ENCODE measurements around the gene PRKD1. TPM values are rescaled to one million over a fixed set of nuclear protein-coding genes. Genes with fewer than 3 reads are reported as not detected.

The PRKD1 gene
- total RNA-seq, 1 experiment from 2014 or later = not detected

- Histone ChIP-seq H3K27ac (ENCODE audit: low read depth, low read length) (no peak overlapping the region), H3K9me3 (ENCODE audit: control insufficient read depth in 1 of 2, insufficient read depth in 1 of 2, low read depth in 1 of 2, low read length in 2 of 2) (peaks cover 7 to 34% of the 10 kb centered on the region in 2 experiments; a peak in 2 of 4 replicates), H2AFZ (ENCODE audit: low read depth, low read length, poor library complexity, severe bottlenecking) (no peak overlapping the region), H3K79me2 (ENCODE audit: insufficient read depth, low read length) (no peaks in the 10 kb centered on the region), H3K4me1 (ENCODE audit: control insufficient read depth in 1 of 2, insufficient read depth in 2 of 2, low read length in 2 of 2) (no peaks in the 10 kb centered on the region), H3K9ac (ENCODE audit: low read length) (no peak overlapping the region), H3K36me3 (ENCODE audit: control insufficient read depth in 1 of 2, insufficient read depth in 2 of 2, low read length in 2 of 2) (no peaks in the 10 kb centered on the region), H3K4me3 (replicated peaks in 1 of 2; ENCODE audit: low read depth in 1 of 2, low read length in 2 of 2) (no peak overlapping the region), H4K20me1 (ENCODE audit: insufficient read depth) (no peaks in the 10 kb centered on the region), H3K27me3 (ENCODE audit: insufficient read depth, low read length) (no peaks in the 10 kb centered on the region), H3K9me2 (ENCODE audit: insufficient read depth) (no peaks in the 10 kb centered on the region), H3K4me2 (ENCODE audit: low read length) (no peak overlapping the region)
- no peak for TF ChIP-seq JUND (IDR thresholded peaks at IDR 0.05)
- no peak for TF ChIP-seq EZH2phosphoT487 (IDR thresholded peaks at IDR 0.05; ENCODE audit: borderline replicate concordance)
- no peak for TF ChIP-seq CBX3 (IDR thresholded peaks at IDR 0.05; ENCODE audit: low read depth)
- TF ChIP-seq RAD21 (IDR thresholded peaks at IDR 0.05; ENCODE audit: low read depth) = no peak
- TF ChIP-seq TCF7L2 (IDR thresholded peaks at IDR 0.05; ENCODE audit: borderline replicate concordance, extremely low read depth, insufficient read depth, insufficient read length) = no peak
- no peak for TF ChIP-seq SIN3A (IDR thresholded peaks at IDR 0.05; ENCODE audit: low read depth)
- TF ChIP-seq EZH2 (IDR thresholded peaks at IDR 0.05) = no peak
- no peak for DNase-seq (ENCODE audit: low read depth, low spot score)
- ATAC-seq = no peak
- ChIA-PET RAD21 (ENCODE audit: low non-redundant PET in 1 of 2, low total read pairs in 2 of 2, uncharacterized antibody in 2 of 2, unreplicated experiment in 2 of 2) (no interaction called here), CTCF (no interaction called here), POLR2A (no interaction called here)
- BruUV-seq (replicated peaks) = no TSS peak
- intact Hi-C loops (cut with micrococcal nuclease) = no loop called here
Measured at GRCh38 chr14:29684926-29685325, 242.7 kb downstream of the PRKD1 start.

- no peak overlapping the region for H3K4me2 ChIP-seq (ENCODE audit: low read length)
- no peak overlapping the region for H3K9ac ChIP-seq (ENCODE audit: low read length)
- TF ChIP-seq EZH2phosphoT487 (IDR thresholded peaks at IDR 0.05; ENCODE audit: borderline replicate concordance) (no peak), CEBPB (IDR thresholded peaks at IDR 0.05; ENCODE audit: low read depth) (no peak), EGR1 (IDR thresholded peaks at IDR 0.05; ENCODE audit: low read depth) (no peak), SRF (IDR thresholded peaks at IDR 0.05; ENCODE audit: low read depth) (no peak), ZBTB33 (IDR thresholded peaks at IDR 0.05; ENCODE audit: extremely low read depth, insufficient replicate concordance, low read length) (no peak), ZFX (IDR thresholded peaks at IDR 0.05) (no peak), RAD21 (IDR thresholded peaks at IDR 0.05; ENCODE audit: low read depth) (no peak), SIN3A (IDR thresholded peaks at IDR 0.05; ENCODE audit: low read depth) (no peak), ZNF274 (IDR thresholded peaks at IDR 0.05; ENCODE audit: low read depth, low read length) (no peak), POLR2AphosphoS5 (IDR thresholded peaks at IDR 0.05; ENCODE audit: low read depth, low read length) (no peak)
- ChIA-PET POLR2A (no interaction called here), RAD21 (ENCODE audit: low non-redundant PET in 1 of 2, low total read pairs in 2 of 2, uncharacterized antibody in 2 of 2, unreplicated experiment in 2 of 2) (no interaction called here), CTCF (no interaction called here)
- H3K4me1 ChIP-seq (ENCODE audit: control insufficient read depth in 1 of 2, insufficient read depth in 2 of 2, low read length in 2 of 2) = no peaks in the 10 kb centered on the region
- ATAC-seq (no peak), DNase-seq (ENCODE audit: low read depth, low spot score) (no peak)
- no peak overlapping the region for H3K4me3 ChIP-seq (replicated peaks in 1 of 2; ENCODE audit: low read depth in 1 of 2, low read length in 2 of 2)
- peaks cover 0 to 38% of the 10 kb centered on the region in 2 experiments; a peak in 2 of 4 replicates for H3K9me3 ChIP-seq (ENCODE audit: control insufficient read depth in 1 of 2, insufficient read depth in 1 of 2, low read depth in 1 of 2, low read length in 2 of 2)
- H3K9me2 ChIP-seq (ENCODE audit: insufficient read depth) = no peaks in the 10 kb centered on the region
- no peaks in the 10 kb centered on the region for H3K27me3 ChIP-seq (ENCODE audit: insufficient read depth, low read length)
- H4K20me1 ChIP-seq (ENCODE audit: insufficient read depth) = no peaks in the 10 kb centered on the region
- no peak overlapping the region for H3K27ac ChIP-seq (ENCODE audit: low read depth, low read length)
- intact Hi-C loops (cut with micrococcal nuclease) = no loop called here
- H3K36me3 ChIP-seq (ENCODE audit: control insufficient read depth in 1 of 2, insufficient read depth in 2 of 2, low read length in 2 of 2) = no peaks in the 10 kb centered on the region
- BruUV-seq (replicated peaks) = no TSS peak
- no peak overlapping the region for H2AFZ ChIP-seq (ENCODE audit: low read depth, low read length, poor library complexity, severe bottlenecking)
- H3K79me2 ChIP-seq (ENCODE audit: insufficient read depth, low read length) = no peaks in the 10 kb centered on the region
Measured at GRCh38 chr14:29682789-29683188, 244.9 kb downstream of the PRKD1 start.

Measured in HCT116 (cell line).